Body of pancreas (tissue), 4 donors: ENCODE results near the gene BHLHE40.

Experiments
- CTCF ChIP-seq, 7 experiments: fragments of 450-650 bp in 4 of 7; fragments of 200-600 bp in 3 of 7; sonication (generic) in 3 of 7; IDR thresholded peaks; one replicate each; pipeline ENCODE4 v1.5.1; 2016 to 2019; ENCODE audit warnings: antibody characterized with exemption in 7 of 7
- POLR2A ChIP-seq, 3 donors: fragments of 450-650 bp; IDR thresholded peaks; one replicate each; pipeline ENCODE4 v1.6.1; 2016; ENCODE audit warnings: antibody characterized with exemption in 3 of 3, mild to moderate bottlenecking in 2 of 3

DNA sequence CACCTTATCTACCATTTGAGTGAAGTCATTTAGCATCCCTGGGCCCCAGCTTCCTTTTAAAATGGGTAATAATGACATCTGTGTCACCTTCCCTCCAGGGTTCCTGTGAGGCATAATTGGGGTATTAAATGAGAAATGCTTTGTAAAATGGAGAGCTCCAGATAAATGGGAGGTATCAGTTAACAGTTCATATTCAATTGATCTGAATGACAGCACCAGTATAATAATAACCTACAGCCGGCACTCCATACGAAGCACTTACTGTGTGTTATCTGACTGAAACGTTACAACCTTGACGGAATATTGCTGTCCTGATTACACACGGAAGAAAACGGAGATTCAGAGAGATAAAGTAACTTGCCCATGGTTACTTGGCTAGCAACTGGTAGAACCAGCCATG, 53.6 kb downstream of the BHLHE40 start:
- no peak for TF ChIP-seq POLR2A (IDR thresholded peaks at IDR 0.05)
- TF ChIP-seq CTCF (IDR thresholded peaks at IDR 0.05): no peak
